GM12878 (cell line): ENCODE data around the gene GPRC5B. TPM values are rescaled to one million over a fixed set of nuclear protein-coding genes. Genes with fewer than 3 reads are reported as not detected.

ENCODE experiments used
- ATAC-seq: fragments of 200-7000 bp; cut with Tn5 transposase; 3 replicates; pipeline ENCODE4 v1.9.1; 2020; ENCODE audit warnings: mild to moderate bottlenecking, moderate library complexity
- BruUV-seq: library from RNA; stranded (reverse); fragments of 400-500 nt; replicated peaks from 2 replicates; lab custom pipeline; 2021; lab: Mats Ljungman, UMichigan
- CTCF ChIA-PET: fragments of 300-600 bp; sonication (Branson Sonifier 250); formaldehyde crosslinking; extraction: SDS; loops from one replicate; lab custom pipeline; 2021; ENCODE audit warnings: inconsistent platforms; lab: Yijun Ruan, JAX
- POLR2A ChIA-PET: fragments of 350-600 bp; formaldehyde crosslinking; extraction: SDS; loops from one replicate; lab custom pipeline; 2021; ENCODE audit warnings: inconsistent platforms; lab: Charles Lee
- RAD21 ChIA-PET: fragments of 300-600 bp; sonication (Branson Sonifier 250); formaldehyde crosslinking; loops from one replicate; lab custom pipeline; 2023; ENCODE audit warnings: antibody characterized with exemption; ENCODE audit not compliant: unreplicated experiment; lab: Charles Lee
- SMC1A ChIA-PET: fragments of 300-600 bp; sonication (Branson Sonifier 250); formaldehyde crosslinking; loops from one replicate; lab custom pipeline; 2023; ENCODE audit not compliant: unreplicated experiment, uncharacterized antibody; lab: Charles Lee
- DNase-seq: peaks from one replicate; pipeline ENCODE4 v3.0.0-alpha.2; 2011; ENCODE audit warnings: low read depth, low spot score
- FAIRE-seq: peaks from 3 replicates; lab custom pipeline; 2011; peaks lifted over from hg19 to GRCh38; lab: Jason Lieb, UNC
- H2AFZ ChIP-seq: 2 replicates; pipeline ENCODE4 v1.6.0; 2011; ENCODE audit warnings: low read depth, low read length, control low read depth; ENCODE audit not compliant: control insufficient read depth
- H3K27ac ChIP-seq: 2 replicates; pipeline ENCODE4 v1.5.1; 2011; ENCODE audit warnings: control low read depth; ENCODE audit not compliant: control insufficient read depth, insufficient read depth
- H3K27me3 ChIP-seq, 2 experiments: replicated peaks in 1 of 2; 2 replicates each; pipeline versions ENCODE4 v1.6.0 to v1.6.1; 2011; ENCODE audit warnings: low read length in 1 of 2; ENCODE audit not compliant: control insufficient read depth in 2 of 2, insufficient read depth in 2 of 2
- H3K36me3 ChIP-seq, 2 experiments: 2 replicates each; pipeline ENCODE4 v1.5.1; 2011; ENCODE audit warnings: low read length in 1 of 2; ENCODE audit not compliant: control insufficient read depth in 2 of 2, insufficient read depth in 2 of 2
- H3K4me1 ChIP-seq: 2 replicates; pipeline ENCODE4 v1.6.1; 2011; ENCODE audit warnings: mild to moderate bottlenecking, low read length, moderate library complexity, mixed read lengths; ENCODE audit not compliant: control insufficient read depth, insufficient read depth
- H3K4me2 ChIP-seq: 2 replicates; pipeline ENCODE4 v1.6.0; 2011; ENCODE audit warnings: control low read depth; ENCODE audit not compliant: control insufficient read depth, insufficient read depth
- H3K4me3 ChIP-seq: fragments of 200-600 bp; sonication (generic); 2 replicates; pipeline ENCODE4 v1.5.1; 2016
- H3K79me2 ChIP-seq: 2 replicates; pipeline ENCODE4 v1.6.0; 2011; ENCODE audit warnings: low read length; ENCODE audit not compliant: control insufficient read depth, insufficient read depth
- H3K9ac ChIP-seq: 2 replicates; pipeline ENCODE4 v1.8.0; 2011; ENCODE audit warnings: low read length, control low read depth, mixed read lengths; ENCODE audit not compliant: control insufficient read depth, insufficient read depth
- H3K9me3 ChIP-seq: replicated peaks from 3 replicates; pipeline ENCODE4 v1.5.1; 2011; ENCODE audit warnings: mild to moderate bottlenecking, low read length; ENCODE audit not compliant: control insufficient read depth, insufficient read depth
- H4K20me1 ChIP-seq: 2 replicates; pipeline ENCODE4 v1.6.0; 2011; ENCODE audit not compliant: control insufficient read depth, insufficient read depth
- JUND ChIP-seq: IDR thresholded peaks from 2 replicates; pipeline ENCODE4 v1.6.1; 2012; ENCODE audit warnings: low read depth, mild to moderate bottlenecking, low read length, improper control_type of control experiment, moderate library complexity
- NR2C1 ChIP-seq: fragments of 450-650 bp; IDR thresholded peaks from 2 replicates; pipeline ENCODE4 v1.6.1; 2017; ENCODE audit warnings: antibody characterized with exemption, mild to moderate bottlenecking, moderate library complexity
- SUPT20H ChIP-seq: IDR thresholded peaks from 2 replicates; pipeline ENCODE4 v1.6.1; 2011; ENCODE audit warnings: low read depth, mild to moderate bottlenecking, low read length, moderate library complexity, borderline replicate concordance; ENCODE audit not compliant: control insufficient read depth
- TARDBP ChIP-seq: IDR thresholded peaks from 2 replicates; pipeline ENCODE4 v1.6.1; 2016; ENCODE audit warnings: borderline replicate concordance
- TCF7 ChIP-seq: IDR thresholded peaks from 2 replicates; pipeline ENCODE4 v1.6.1; 2014; ENCODE audit warnings: antibody characterized with exemption, borderline replicate concordance
- WGBS: methylation state at CpG from one replicate; pipeline ENCODE4 v1.1.6; 2016; ENCODE audit warnings: low lambda C conversion rate; ENCODE audit not compliant: insufficient replicate concordance, insufficient coverage; ENCODE audit errors: missing lambda C conversion rate; 5-methylcytosine and 5-hydroxymethylcytosine counted together
- in situ Hi-C: fragments of 300-500 bp; cut with MboI; formaldehyde crosslinking; loops from 9 replicates; pipeline ENCODE4 v1.14.3; 2018; ENCODE audit warnings: mixed read lengths
- intact Hi-C: fragments of 100-400 bp; cut with micrococcal nuclease; formaldehyde crosslinking; loops from one replicate; pipeline ENCODE4 v1.14.2; 2022; ENCODE audit not compliant: unreplicated experiment
- polyA plus RNA-seq, 11 experiments: library from polyadenylated mRNA; depleted of rRNA in 4 of 11; unstranded in 6 of 11; stranded (reverse) in 5 of 11; fragments of >200 nt; fragmentation: Nextera tagmentation in 4 of 11; fragmentation: Illumina TruSeq in 1 of 11; extraction: Ambion mirVana in 4 of 11; extraction: Trizol in 1 of 11; gene quantifications; 1 replicate in 1 of 11; 2 replicates in 10 of 11; pipeline versions ENCODE4 v1.2.1 to v1.2.3, GENCODE V29; 2011 to 2016; ENCODE audit warnings: inconsistent platforms in 2 of 11, missing spikeins in 2 of 11, low read depth in 1 of 11
- total RNA-seq, 4 experiments: library from RNA; depleted of rRNA in 3 of 4; stranded (reverse); fragments of >200 nt in 3 of 4; fragmentation: Illumina TruSeq in 1 of 4; extraction: Trizol in 1 of 4; gene quantifications; 2 replicates each; pipeline versions ENCODE4 v1.2.1 to v1.2.3, GENCODE V29; 2013 to 2021
- TF ChIP-seq, protein P1 (sequence below): IDR thresholded peaks from 2 replicates; pipeline ENCODE4 v1.6.1; 2011; ENCODE audit warnings: borderline replicate concordance, low read depth, mild to moderate bottlenecking, moderate library complexity, low read length; ENCODE audit not compliant: insufficient read depth, poor library complexity, severe bottlenecking
- TF ChIP-seq, protein P2 (sequence below): fragments of 450-650 bp; IDR thresholded peaks from 2 replicates; pipeline ENCODE4 v1.6.1; 2017; ENCODE audit warnings: mild to moderate bottlenecking, moderate library complexity

The GPRC5B gene
- total and polyA plus RNA-seq, 10 of the 15 experiments (the other 5 are each of a cell fraction or from before 2014, with no cell fraction given), result 0.01 to 0.42 (median 0.15) TPM; not detected in 2

DNA sequence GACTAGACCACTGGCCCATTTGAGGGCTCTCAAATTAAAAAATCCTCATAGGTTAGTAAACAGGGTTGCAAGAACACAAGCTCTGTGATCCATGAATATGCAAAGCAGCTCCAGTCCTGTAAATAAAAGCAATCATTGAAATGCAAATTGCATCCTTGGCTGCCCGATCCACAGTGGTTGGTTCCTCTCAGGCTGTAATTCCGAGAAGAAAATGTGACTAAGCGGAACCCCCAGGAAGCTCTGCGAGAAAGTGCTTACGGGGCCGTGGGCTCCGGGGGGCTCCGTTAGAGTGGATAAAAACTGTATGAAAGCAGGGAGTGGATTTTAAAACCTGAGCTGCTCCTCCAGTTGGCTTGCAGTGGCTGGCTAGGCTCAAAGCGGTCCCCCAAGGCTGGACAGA, 2.5 kb downstream of the GPRC5B start:
- ChIA-PET POLR2A (no interaction called here), SMC1A (interaction anchor here (0.8 to 1.2 kb wide), 3 partner anchors 79 to 278 kb away, joined by 3 read pairs; no protein-coding TSS in a partner anchor), CTCF (no interaction called here), RAD21 (no interaction called here)
- FAIRE-seq, result no peak
- intact Hi-C loops, result no loop called here
- H3K4me1 ChIP-seq, result no peaks in the 10 kb centered on the region
- no peaks in the 10 kb centered on the region for H3K9me3 ChIP-seq
- WGBS, result 66% methylated on average over 9 of the region's 9 CpGs
- H3K4me3 ChIP-seq, result no peak overlapping the region
- in situ Hi-C loops, result no loop called here
- BruUV-seq, result no TSS peak
- H3K79me2 ChIP-seq, result no peaks in the 10 kb centered on the region
- DNase-seq, result no peak
- no peaks in the 10 kb centered on the region for H4K20me1 ChIP-seq
- no peaks in the 10 kb centered on the region for H3K36me3 ChIP-seq
- H3K27ac ChIP-seq, result no peak overlapping the region
- no peak for ATAC-seq
- H3K9ac ChIP-seq, result no peak overlapping the region
- H2AFZ ChIP-seq, result no peak overlapping the region
- H3K4me2 ChIP-seq, result no peak overlapping the region
- H3K27me3 ChIP-seq, result peaks cover 6 to 15% of the 10 kb centered on the region in 2 experiments
- TF ChIP-seq JUND, result no peak
- TF ChIP-seq, protein P1, sequence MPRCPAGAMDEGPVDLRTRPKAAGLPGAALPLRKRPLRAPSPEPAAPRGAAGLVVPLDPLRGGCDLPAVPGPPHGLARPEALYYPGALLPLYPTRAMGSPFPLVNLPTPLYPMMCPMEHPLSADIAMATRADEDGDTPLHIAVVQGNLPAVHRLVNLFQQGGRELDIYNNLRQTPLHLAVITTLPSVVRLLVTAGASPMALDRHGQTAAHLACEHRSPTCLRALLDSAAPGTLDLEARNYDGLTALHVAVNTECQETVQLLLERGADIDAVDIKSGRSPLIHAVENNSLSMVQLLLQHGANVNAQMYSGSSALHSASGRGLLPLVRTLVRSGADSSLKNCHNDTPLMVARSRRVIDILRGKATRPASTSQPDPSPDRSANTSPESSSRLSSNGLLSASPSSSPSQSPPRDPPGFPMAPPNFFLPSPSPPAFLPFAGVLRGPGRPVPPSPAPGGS, result no peak
- TF ChIP-seq, protein P2, sequence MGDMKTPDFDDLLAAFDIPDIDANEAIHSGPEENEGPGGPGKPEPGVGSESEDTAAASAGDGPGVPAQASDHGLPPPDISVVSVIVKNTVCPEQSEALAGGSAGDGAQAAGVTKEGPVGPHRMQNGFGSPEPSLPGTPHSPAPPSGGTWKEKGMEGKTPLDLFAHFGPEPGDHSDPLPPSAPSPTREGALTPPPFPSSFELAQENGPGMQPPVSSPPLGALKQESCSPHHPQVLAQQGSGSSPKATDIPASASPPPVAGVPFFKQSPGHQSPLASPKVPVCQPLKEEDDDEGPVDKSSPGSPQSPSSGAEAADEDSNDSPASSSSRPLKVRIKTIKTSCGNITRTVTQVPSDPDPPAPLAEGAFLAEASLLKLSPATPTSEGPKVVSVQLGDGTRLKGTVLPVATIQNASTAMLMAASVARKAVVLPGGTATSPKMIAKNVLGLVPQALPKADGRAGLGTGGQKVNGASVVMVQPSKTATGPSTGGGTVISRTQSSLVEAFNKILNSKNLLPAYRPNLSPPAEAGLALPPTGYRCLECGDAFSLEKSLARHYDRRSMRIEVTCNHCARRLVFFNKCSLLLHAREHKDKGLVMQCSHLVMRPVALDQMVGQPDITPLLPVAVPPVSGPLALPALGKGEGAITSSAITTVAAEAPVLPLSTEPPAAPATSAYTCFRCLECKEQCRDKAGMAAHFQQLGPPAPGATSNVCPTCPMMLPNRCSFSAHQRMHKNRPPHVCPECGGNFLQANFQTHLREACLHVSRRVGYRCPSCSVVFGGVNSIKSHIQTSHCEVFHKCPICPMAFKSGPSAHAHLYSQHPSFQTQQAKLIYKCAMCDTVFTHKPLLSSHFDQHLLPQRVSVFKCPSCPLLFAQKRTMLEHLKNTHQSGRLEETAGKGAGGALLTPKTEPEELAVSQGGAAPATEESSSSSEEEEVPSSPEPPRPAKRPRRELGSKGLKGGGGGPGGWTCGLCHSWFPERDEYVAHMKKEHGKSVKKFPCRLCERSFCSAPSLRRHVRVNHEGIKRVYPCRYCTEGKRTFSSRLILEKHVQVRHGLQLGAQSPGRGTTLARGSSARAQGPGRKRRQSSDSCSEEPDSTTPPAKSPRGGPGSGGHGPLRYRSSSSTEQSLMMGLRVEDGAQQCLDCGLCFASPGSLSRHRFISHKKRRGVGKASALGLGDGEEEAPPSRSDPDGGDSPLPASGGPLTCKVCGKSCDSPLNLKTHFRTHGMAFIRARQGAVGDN, result no peak
- TF ChIP-seq TARDBP, result no peak
- TF ChIP-seq NR2C1, result no peak
- no peak for TF ChIP-seq SUPT20H
- no peak for TF ChIP-seq TCF7
